Parathyroid adenoma (tissue), 2 donors: ENCODE data around the gene PPIL1.

ENCODE experiments used
- H2AFZ ChIP-seq: fragments of 300-600 bp; sonication (generic); one replicate; pipeline ENCODE4 v1.7.0; 2017; ENCODE audit warnings: antibody characterized with exemption, mild to moderate bottlenecking
- H3K27ac ChIP-seq: fragments of 300-600 bp; sonication (generic); one replicate; pipeline ENCODE4 v1.7.0; 2017
- H3K27me3 ChIP-seq: fragments of 300-600 bp; sonication (generic); one replicate; pipeline ENCODE4 v1.7.0; 2017; ENCODE audit warnings: low read length; ENCODE audit not compliant: control insufficient read depth, insufficient read depth
- H3K36me3 ChIP-seq: fragments of 300-600 bp; sonication (generic); one replicate; pipeline ENCODE4 v1.7.0; 2017; ENCODE audit warnings: low read length; ENCODE audit not compliant: control insufficient read depth, insufficient read depth
- H3K4me1 ChIP-seq: fragments of 300-600 bp; sonication (generic); one replicate; pipeline ENCODE4 v1.7.0; 2017; ENCODE audit warnings: control low read depth
- H3K4me2 ChIP-seq: fragments of 300-600 bp; sonication (generic); one replicate; pipeline ENCODE4 v1.7.0; 2017; ENCODE audit warnings: low read length
- H3K4me3 ChIP-seq: fragments of 300-600 bp; sonication (generic); one replicate; pipeline ENCODE4 v1.7.0; 2017; ENCODE audit warnings: low read depth, low read length
- H3K79me2 ChIP-seq: fragments of 300-600 bp; sonication (generic); one replicate; pipeline ENCODE4 v1.7.0; 2017; ENCODE audit warnings: control low read depth
- H3K9ac ChIP-seq: fragments of 300-600 bp; sonication (generic); one replicate; pipeline ENCODE4 v1.7.0; 2017; ENCODE audit warnings: mild to moderate bottlenecking
- H3K9me3 ChIP-seq: fragments of 300-600 bp; sonication (generic); one replicate; pipeline ENCODE4 v1.7.0; 2017; ENCODE audit warnings: low read length; ENCODE audit not compliant: control insufficient read depth
- TF ChIP-seq, protein P1 (sequence below): fragments of 300-600 bp; sonication (generic); IDR thresholded peaks from one replicate; pipeline ENCODE4 v1.7.0; 2017; ENCODE audit warnings: antibody characterized with exemption, mild to moderate bottlenecking
- donor health status: primary hyperparathyroidism.

Gene PPIL1

DNA sequence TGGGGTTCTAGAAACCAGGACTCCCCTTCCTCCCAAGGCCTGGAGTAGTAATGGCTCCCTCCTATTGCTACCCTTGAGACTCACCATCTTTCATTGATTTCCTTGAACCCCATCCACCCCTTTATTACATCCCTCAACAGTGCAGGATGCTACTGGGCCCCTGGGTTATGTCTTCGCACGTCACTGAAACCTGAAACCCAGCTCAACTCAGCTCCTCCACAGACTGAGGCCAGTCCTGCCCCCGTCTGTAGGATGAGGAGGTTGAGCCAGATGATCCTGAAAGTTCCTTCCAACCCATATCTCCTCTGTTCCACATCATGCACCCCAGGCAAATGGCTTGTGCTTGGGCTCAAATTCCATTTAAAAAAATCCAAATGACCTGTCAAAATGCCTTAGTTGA lies 56.8 kb downstream of the PPIL1 start:
- H3K4me2 ChIP-seq = no peak overlapping the region
- no peaks in the 10 kb centered on the region for H3K4me1 ChIP-seq
- H3K36me3 ChIP-seq = no peaks in the 10 kb centered on the region
- no peaks in the 10 kb centered on the region for H3K27me3 ChIP-seq
- no peak overlapping the region for H3K9ac ChIP-seq
- H3K4me3 ChIP-seq = no peak overlapping the region
- no peaks in the 10 kb centered on the region for H3K9me3 ChIP-seq
- no peaks in the 10 kb centered on the region for H3K79me2 ChIP-seq
- TF ChIP-seq, protein P1, sequence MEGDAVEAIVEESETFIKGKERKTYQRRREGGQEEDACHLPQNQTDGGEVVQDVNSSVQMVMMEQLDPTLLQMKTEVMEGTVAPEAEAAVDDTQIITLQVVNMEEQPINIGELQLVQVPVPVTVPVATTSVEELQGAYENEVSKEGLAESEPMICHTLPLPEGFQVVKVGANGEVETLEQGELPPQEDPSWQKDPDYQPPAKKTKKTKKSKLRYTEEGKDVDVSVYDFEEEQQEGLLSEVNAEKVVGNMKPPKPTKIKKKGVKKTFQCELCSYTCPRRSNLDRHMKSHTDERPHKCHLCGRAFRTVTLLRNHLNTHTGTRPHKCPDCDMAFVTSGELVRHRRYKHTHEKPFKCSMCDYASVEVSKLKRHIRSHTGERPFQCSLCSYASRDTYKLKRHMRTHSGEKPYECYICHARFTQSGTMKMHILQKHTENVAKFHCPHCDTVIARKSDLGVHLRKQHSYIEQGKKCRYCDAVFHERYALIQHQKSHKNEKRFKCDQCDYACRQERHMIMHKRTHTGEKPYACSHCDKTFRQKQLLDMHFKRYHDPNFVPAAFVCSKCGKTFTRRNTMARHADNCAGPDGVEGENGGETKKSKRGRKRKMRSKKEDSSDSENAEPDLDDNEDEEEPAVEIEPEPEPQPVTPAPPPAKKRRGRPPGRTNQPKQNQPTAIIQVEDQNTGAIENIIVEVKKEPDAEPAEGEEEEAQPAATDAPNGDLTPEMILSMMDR = no peak
- no peak overlapping the region for H2AFZ ChIP-seq
- no peak overlapping the region for H3K27ac ChIP-seq

DNA sequence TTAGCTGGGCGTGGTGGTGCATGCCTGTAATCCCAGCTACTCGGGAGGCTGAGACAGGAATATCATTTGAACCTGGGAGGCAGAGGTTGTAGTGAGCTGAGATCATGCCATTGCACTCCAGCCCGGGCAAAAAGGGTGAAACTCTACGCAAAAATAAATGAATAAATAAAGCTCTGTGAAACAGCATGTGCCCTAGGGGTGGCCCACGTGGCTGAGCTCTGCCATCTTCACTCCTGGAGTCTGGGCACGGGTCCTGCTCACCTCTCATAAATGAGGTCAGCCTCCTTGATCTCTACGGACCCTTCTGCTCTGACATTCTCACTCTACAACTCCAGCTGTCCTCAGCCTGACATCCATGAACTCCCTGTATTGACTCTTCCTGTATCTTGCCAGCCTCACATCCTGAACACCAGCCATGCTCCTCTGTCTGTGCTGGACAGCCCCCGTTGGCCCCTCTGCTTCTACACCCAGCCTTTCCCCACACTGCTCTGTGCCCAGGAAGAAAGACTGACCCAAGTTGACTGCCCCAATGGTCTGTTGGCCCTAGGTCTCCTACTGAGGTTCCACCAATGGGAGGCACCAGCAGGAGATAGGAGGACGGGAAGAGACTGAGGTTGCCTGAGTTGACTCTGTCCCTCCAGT lies 57.3 kb downstream of the PPIL1 start:
- no peaks in the 10 kb centered on the region for H3K27me3 ChIP-seq
- no peaks in the 10 kb centered on the region for H3K9me3 ChIP-seq
- H3K4me2 ChIP-seq = no peak overlapping the region
- no peak overlapping the region for H3K27ac ChIP-seq
- H3K4me1 ChIP-seq = no peaks in the 10 kb centered on the region
- H3K36me3 ChIP-seq = no peaks in the 10 kb centered on the region
- TF ChIP-seq, protein P1 = no peak
- H3K9ac ChIP-seq = no peak overlapping the region
- no peaks in the 10 kb centered on the region for H3K79me2 ChIP-seq
- H2AFZ ChIP-seq = no peak overlapping the region
- H3K4me3 ChIP-seq = no peak overlapping the region

DNA sequence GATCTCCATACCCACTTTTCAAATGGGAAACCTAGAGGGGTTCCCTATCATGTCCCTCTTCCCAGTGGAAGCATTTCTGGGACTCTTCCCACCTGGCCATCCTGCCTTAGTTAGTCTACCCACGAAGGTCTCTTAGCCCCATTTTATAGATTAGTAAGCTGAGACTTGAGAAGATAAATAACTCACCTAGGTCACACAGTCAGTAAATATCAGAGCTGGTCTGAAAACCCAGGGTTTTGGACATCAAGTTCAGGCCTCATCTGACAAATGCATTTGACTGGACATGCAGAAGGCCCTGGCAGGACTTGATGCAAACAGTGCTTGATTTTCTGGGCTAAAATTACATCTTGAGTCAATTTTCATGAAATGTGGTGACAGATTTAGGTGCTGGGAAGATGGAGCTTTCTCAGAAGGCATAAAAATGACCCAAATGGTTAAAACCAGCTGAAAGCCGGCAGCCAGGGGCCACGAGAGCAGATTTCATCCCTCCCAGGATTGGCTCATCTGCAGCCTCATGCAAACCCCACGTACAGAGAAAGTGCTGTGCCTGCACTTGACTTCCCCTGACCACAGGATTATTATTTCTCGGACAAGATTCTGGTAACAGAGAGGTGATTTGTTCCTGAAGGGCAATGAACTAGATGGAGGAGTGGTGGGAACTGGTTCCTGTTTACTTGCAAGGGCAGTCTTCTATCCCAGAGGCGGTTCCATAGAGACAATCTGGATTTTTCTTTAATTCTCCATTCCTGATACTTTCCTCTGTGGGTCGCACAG lies 58.5 kb downstream of the PPIL1 start:
- H3K79me2 ChIP-seq = no peaks in the 10 kb centered on the region
- no peaks in the 10 kb centered on the region for H3K9me3 ChIP-seq
- no peak overlapping the region for H3K4me2 ChIP-seq
- H3K4me3 ChIP-seq = no peak overlapping the region
- no peaks in the 10 kb centered on the region for H3K36me3 ChIP-seq
- TF ChIP-seq, protein P1 = no peak
- no peak overlapping the region for H3K9ac ChIP-seq
- H2AFZ ChIP-seq = no peak overlapping the region
- H3K27ac ChIP-seq = no peak overlapping the region
- H3K27me3 ChIP-seq = no peaks in the 10 kb centered on the region
- H3K4me1 ChIP-seq = no peaks in the 10 kb centered on the region

DNA sequence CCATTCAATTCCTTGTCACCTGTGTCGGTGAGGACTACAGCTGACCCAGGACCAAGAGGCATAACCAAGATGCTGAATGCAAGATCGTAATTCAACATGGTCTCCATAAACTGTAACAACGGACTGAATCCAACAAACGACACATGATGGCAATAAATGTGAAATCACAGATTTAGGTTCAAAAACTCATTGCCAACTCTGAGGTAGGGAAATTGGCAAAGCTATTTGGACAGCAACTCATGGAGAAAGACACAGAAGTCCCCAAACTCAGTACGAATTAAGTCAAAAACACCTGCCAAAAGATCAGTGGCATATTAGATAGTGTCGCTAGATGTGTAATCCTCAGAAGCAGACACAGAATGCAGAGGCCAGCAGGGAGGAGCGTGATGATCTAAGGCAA lies 60.4 kb downstream of the PPIL1 start:
- TF ChIP-seq, protein P1 = no peak
- Histone ChIP-seq H2AFZ (no peak overlapping the region), H3K4me3 (no peak overlapping the region), H3K36me3 (no peaks in the 10 kb centered on the region), H3K4me1 (no peaks in the 10 kb centered on the region), H3K27ac (no peak overlapping the region), H3K9ac (no peak overlapping the region), H3K27me3 (no peaks in the 10 kb centered on the region), H3K4me2 (no peak overlapping the region), H3K79me2 (no peaks in the 10 kb centered on the region), H3K9me3 (no peaks in the 10 kb centered on the region)
